Measurements from ENCODE around the gene OR52D1. TPM values are rescaled to one million over a fixed set of nuclear protein-coding genes. Genes with fewer than 3 reads are reported as not detected.

OR52D1 gene
- total and polyA plus RNA-seq, 9 of the 15 experiments (the other 6 are each of a cell fraction or from before 2014, with no cell fraction given): 0.14 to 1.3 (median 0.97) TPM; not detected in 6

GRCh38 chr11:5504403-5504921, 16.0 kb downstream of the OR52D1 start (continued):
- no peak for TF ChIP-seq E4F1 (CRISPR knock-in tag; IDR thresholded peaks at IDR 0.05; ENCODE audit: borderline replicate concordance)
- TF ChIP-seq GATA2 (CRISPR knock-in tag; IDR thresholded peaks at IDR 0.05): peak; percentile 60
- TF ChIP-seq ZBTB2 (IDR thresholded peaks at IDR 0.05): no peak
- no peak for TF ChIP-seq TCF15 (CRISPR knock-in tag; IDR thresholded peaks at IDR 0.05)
- no peak for TF ChIP-seq PCBP1 (IDR thresholded peaks at IDR 0.05; ENCODE audit: low read depth, low read length, poor library complexity, severe bottlenecking)
- no peak for TF ChIP-seq ARID2 (IDR thresholded peaks at IDR 0.05)
- peak; percentile 62; the same call in 1 of the 2 replicates for TF ChIP-seq TEAD4 (IDR thresholded peaks at IDR 0.05; ENCODE audit: low read length)
- no peak for TF ChIP-seq TEAD4 (CRISPR knock-in tag; IDR thresholded peaks at IDR 0.05; ENCODE audit: borderline replicate concordance)
- no peak for TF ChIP-seq MAX (CRISPR knock-in tag; IDR thresholded peaks at IDR 0.05)
- peak; percentile 34 to 59; a peak in 3 of 4 replicates for TF ChIP-seq SIN3A (IDR thresholded peaks at IDR 0.05; ENCODE audit: borderline replicate concordance in 2 of 2, control insufficient read depth in 1 of 2, low read depth in 2 of 2, low read length in 2 of 2)
- TF ChIP-seq NR3C1 (CRISPR knock-in tag; IDR thresholded peaks at IDR 0.05): no peak
- TF ChIP-seq EP400 (IDR thresholded peaks at IDR 0.05): peak; percentile 35; the same call in 1 of the 2 replicates
- no peak for TF ChIP-seq ZNF655 (CRISPR knock-in tag; IDR thresholded peaks at IDR 0.05)
- no peak for TF ChIP-seq FOXA3 (CRISPR knock-in tag; conservative IDR thresholded peaks at IDR 0.05 in 1 of 2, IDR thresholded peaks at IDR 0.05 in 1 of 2)
- TF ChIP-seq PURB (CRISPR knock-in tag; IDR thresholded peaks at IDR 0.05; ENCODE audit: low read depth): no peak
- TF ChIP-seq SPI1 (IDR thresholded peaks at IDR 0.05; ENCODE audit: borderline replicate concordance, low read depth, low read length): peak; percentile 98
- peak; percentile 71; the same call in 1 of the 2 replicates for TF ChIP-seq SMARCE1 (IDR thresholded peaks at IDR 0.05)
- no peak for TF ChIP-seq CBX1 (IDR thresholded peaks at IDR 0.05; ENCODE audit: low read depth)
- TF ChIP-seq TRIM24 (IDR thresholded peaks at IDR 0.05): 0 out of 4 replicates have a peak, but pooled peaks of 1 of the 2 experiments have one; percentile 25
- peak; percentile 37 for TF ChIP-seq KDM5B (IDR thresholded peaks at IDR 0.05; ENCODE audit: insufficient replicate concordance, low read depth, low read length)
- TF ChIP-seq PKNOX1 (IDR thresholded peaks at IDR 0.05): peak; percentile 31; the same call in 1 of the 2 replicates

Data from K562 (cell line).